22Rv1 (cell line): Measurements from ENCODE around the gene TMEM53.
"Not testable (repeated sequence)": the region's sequence is repeated elsewhere in the genome, so short reads cannot be mapped to it uniquely, and the experiment has no call there.

Source experiments
- H3K27ac ChIP-seq: fragments of 450-650 bp; 2 replicates; pipeline ENCODE4 v1.5.1; 2017
- CTCF ChIP-seq: fragments of 450-650 bp; IDR thresholded peaks from 2 replicates; pipeline ENCODE4 v1.5.1; 2017; ENCODE audit warnings: mild to moderate bottlenecking
- ZFX ChIP-seq: fragments of 450-650 bp; IDR thresholded peaks from 2 replicates; pipeline ENCODE4 v1.6.1; 2017; ENCODE audit warnings: antibody characterized with exemption, borderline replicate concordance

Gene TMEM53

GRCh38 chr1:44672254-44672955 is 1.9 kb downstream of the TMEM53 start:
- no peak overlapping the region for H3K27ac ChIP-seq
- TF ChIP-seq CTCF (no peak), ZFX (no peak)

GRCh38 chr1:44670751-44671640 is 3.3 kb downstream of the TMEM53 start:
- H3K27ac ChIP-seq: no peak overlapping the region
- no peak for TF ChIP-seq ZFX
- no peak for TF ChIP-seq CTCF

- H3K27ac ChIP-seq: not testable (repeated sequence)
Observed at GRCh38 chr1:44666719-44667118, 7.6 kb downstream of the TMEM53 start.

- H3K27ac ChIP-seq: no peak overlapping the region
- TF ChIP-seq ZFX (no peak), CTCF (no peak)
Observed at GRCh38 chr1:44664730-44665370, 9.4 kb downstream of the TMEM53 start.

GRCh38 chr1:44663417-44663816 is 10.9 kb downstream of the TMEM53 start:
- TF ChIP-seq CTCF (no peak), ZFX (no peak)
- H3K27ac ChIP-seq: no peak overlapping the region

GRCh38 chr1:44662683-44663030 is 11.6 kb downstream of the TMEM53 start:
- no peak overlapping the region for H3K27ac ChIP-seq
- TF ChIP-seq ZFX (no peak), CTCF (no peak)

GRCh38 chr1:44661781-44662682 is 12.2 kb downstream of the TMEM53 start:
- TF ChIP-seq CTCF: no peak
- no peak overlapping the region for H3K27ac ChIP-seq
